Stimulated activated CD4-positive, alpha-beta T cell treated with anti-CD3 and anti-CD28 coated beads, Interleukin-1b, Interleukin-23, amount 100 ng/mL, for 4 hours (primary cell): ENCODE data around the gene NRP1.
A peak's percentile ranks its signal among the peaks of the same experiment; 100 is the strongest.
"Not testable (repeated sequence)": the region's sequence is repeated elsewhere in the genome, so short reads cannot be mapped to it uniquely, and the experiment has no call there.

Source experiments
- DNase-seq, 2 donors: peaks; one replicate each; pipeline ENCODE4 v3.0.0-alpha.2; 2020; ENCODE audit warnings: low read depth in 2 of 2

NRP1 gene

DNA sequence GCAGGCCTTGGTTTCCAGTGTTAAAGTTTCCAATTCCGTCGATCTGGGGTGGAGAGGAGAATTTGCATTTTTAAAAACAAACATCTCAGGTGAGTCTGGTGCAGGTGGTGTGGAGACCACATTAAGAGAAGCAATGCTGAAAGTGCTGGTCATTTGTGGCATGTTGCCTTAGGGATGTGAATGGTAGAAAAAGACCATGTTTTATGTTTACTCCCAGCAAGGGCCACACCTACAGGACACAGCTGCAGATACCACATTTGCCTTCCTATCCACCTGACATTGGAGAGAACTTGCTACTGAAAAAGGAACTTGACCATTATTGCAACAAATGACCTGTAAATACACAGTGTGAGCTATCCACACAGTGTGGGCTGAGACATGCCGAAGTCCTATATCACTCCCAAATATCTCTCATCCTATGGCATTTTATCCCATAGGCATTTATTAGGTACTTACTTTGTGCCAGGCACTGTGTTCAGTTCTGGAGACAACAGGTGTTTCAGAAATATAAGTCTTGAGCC is 183.1 kb downstream of the NRP1 start:
- no peak for DNase-seq

- DNase-seq = no peak
Observed at GRCh38 chr10:33150889-33151288, 183.6 kb downstream of the NRP1 start.

- DNase-seq = no peak
Observed at GRCh38 chr10:33150146-33150545, 184.3 kb downstream of the NRP1 start.

DNA sequence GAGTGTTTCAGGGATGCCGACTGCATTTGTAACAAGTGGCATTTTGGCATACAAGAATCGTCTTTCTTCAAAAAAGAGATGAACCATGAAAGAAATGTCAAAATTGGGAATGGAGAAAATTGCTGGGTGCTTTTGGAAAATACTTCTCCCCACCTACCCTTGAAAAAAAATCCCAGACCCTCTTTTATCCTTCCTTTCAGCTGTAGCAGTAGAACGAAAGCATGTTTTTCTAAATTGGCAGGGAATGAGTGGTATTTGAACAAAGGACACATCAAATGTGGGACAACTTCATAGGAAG is 187.5 kb downstream of the NRP1 start:
- DNase-seq = no peak

GRCh38 chr10:33146189-33147012 is 188.1 kb downstream of the NRP1 start:
- DNase-seq = no peak

GRCh38 chr10:33145451-33146188 is 188.8 kb downstream of the NRP1 start:
- no peak for DNase-seq

- DNase-seq = no peak
Observed at GRCh38 chr10:33143160-33143728, 191.2 kb downstream of the NRP1 start.

DNA sequence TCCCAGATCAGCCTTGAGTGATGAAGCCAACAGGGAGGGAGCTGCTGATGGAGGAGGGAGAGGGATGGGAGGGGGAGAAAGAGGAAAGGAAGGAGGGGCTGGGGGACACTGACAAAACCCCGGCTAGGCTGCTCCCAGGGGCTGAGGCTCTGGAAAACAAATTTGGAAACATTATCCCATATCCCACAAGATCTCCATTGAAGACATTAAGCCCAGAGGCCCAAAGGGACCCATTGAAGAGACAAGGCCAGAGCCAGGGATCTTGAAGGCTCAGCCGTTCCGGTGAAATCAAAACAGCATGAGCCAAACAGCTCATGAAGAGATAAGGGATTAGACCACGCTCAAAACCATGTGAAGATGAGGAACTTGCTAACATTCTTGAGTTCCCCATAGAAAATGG is 192.2 kb downstream of the NRP1 start:
- DNase-seq = no peak

- no peak for DNase-seq
Observed at GRCh38 chr10:33141251-33141650, 193.2 kb downstream of the NRP1 start.

DNA sequence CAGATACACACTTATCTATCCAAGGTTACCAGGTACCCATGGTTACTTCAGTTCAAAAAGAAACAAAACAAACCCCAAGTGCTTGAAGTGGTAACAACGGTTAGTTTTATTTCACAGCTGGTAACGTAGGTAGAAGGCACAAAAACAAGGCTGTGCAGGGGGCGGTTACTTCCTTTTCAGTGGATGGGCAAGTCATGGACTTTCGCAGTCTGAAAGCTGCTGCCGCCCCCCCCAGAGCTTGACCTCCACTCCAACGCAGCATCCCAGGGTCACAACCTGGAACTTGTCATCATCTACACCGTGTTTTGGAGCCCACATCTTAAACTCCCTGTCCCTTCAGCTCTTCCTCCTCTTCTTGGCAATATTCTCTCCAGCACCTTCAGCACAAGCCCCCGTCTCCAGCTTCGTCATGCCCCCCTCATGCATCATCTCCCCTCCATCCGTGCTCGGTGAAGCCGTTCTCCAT is 195.3 kb downstream of the NRP1 start:
- DNase-seq = no peak

DNA sequence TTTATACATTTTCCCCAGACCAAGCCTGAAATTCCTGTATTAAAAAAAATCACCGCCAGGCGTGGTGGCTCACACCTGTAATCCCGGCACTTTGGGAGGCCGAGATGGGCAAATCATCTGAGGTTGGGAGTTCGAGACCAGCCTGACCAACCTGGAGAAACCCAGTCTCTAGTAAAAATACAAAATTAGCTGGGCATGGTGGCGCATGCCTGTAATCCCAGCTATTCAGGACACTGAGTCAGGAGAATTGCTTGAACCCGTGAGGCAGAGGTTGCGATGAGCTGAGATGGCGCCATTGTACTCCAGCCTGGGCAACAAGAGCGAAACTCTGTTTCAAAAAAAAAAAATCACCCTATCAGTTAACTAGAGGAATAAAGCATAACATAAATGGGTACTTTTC is 195.8 kb downstream of the NRP1 start:
- DNase-seq = not testable (repeated sequence)

GRCh38 chr10:33137356-33138005 is 197.0 kb downstream of the NRP1 start:
- DNase-seq = no peak

GRCh38 chr10:33136781-33137180 is 197.7 kb downstream of the NRP1 start:
- DNase-seq = no peak

GRCh38 chr10:33136271-33136670 is 198.2 kb downstream of the NRP1 start:
- no peak for DNase-seq

GRCh38 chr10:33134011-33134751 is 200.3 kb downstream of the NRP1 start:
- peak; percentile 51 to 68 for DNase-seq

GRCh38 chr10:33133557-33133956 is 200.9 kb downstream of the NRP1 start:
- no peak for DNase-seq

- DNase-seq = no peak
Observed at GRCh38 chr10:33132626-33133025, 201.8 kb downstream of the NRP1 start.

GRCh38 chr10:33129996-33130386 is 204.5 kb downstream of the NRP1 start:
- DNase-seq = no peak

DNA sequence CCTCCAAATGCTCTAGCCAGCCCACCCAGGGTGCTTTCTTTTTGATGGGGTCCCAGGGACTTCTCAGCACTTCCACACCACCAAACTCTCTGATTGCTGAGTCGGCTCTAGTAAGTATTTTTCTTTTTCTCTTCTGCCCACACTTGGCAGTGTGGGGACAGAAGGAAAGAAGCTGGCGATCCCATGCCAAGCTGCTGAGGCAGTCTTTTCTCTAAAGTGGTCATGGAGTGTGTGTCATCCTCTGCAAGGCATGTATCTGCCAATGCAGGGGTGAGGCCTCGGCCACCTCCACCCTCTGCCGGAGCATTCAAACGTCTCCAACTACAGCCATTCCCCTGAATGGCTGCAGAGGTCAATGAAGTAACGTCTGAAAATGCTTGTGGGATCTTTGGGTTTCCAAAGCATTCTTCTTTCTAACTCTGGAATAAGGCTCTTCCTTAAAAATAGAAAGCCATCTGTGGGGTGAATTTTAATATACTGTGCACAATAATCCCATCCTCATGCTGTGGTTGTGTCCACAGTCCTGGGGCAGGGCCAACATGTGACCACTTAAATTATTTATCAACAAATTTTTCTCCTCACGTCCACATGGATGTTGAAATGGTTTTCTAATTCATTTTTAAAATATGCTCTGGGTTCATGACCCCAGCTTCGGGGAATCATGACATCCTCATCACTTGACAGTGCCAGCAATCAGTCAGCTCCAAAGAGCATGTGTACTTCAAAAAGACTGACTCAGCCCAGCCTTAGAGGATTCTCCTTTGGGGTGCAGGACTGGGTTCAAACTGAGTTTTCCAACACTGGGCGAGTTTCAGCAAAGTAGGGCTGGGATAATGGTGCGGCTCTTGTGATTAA is 205.1 kb downstream of the NRP1 start:
- DNase-seq = no peak

GRCh38 chr10:33127622-33128021 is 206.8 kb downstream of the NRP1 start:
- no peak for DNase-seq
